DOHH2 (cell line): ENCODE results near the gene GLRX3.
A peak's percentile ranks its signal among the peaks of the same experiment; 100 is the strongest.

Experiments used
- H3F3A ChIP-seq: fragments of 200-600 bp; sonication (generic), shearing (Covaris generic); 2 replicates; pipeline ENCODE4 v1.6.0; 2016; ENCODE audit warnings: antibody characterized with exemption, mild to moderate bottlenecking; ENCODE audit not compliant: control insufficient read depth, insufficient read depth
- H3K27ac ChIP-seq: fragments of 200-600 bp; sonication (generic); 2 replicates; pipeline ENCODE4 v1.5.1; 2014; ENCODE audit warnings: low read depth, mild to moderate bottlenecking, low read length, moderate library complexity
- H3K27me3 ChIP-seq: fragments of 200-600 bp; sonication (generic); 2 replicates; pipeline ENCODE4 v1.6.1; 2014; ENCODE audit warnings: mild to moderate bottlenecking, low read length, mixed read lengths; ENCODE audit not compliant: control insufficient read depth
- H3K36me3 ChIP-seq: fragments of 200-600 bp; sonication (generic); 2 replicates; pipeline ENCODE4 v1.6.1; 2014; ENCODE audit warnings: mild to moderate bottlenecking, low read length, moderate library complexity, mixed read lengths; ENCODE audit not compliant: control insufficient read depth
- H3K4me1 ChIP-seq: fragments of 200-600 bp; sonication (generic); 2 replicates; pipeline ENCODE4 v1.6.1; 2014; ENCODE audit warnings: mild to moderate bottlenecking, low read length, mixed read lengths; ENCODE audit not compliant: control insufficient read depth
- H3K4me2 ChIP-seq: fragments of 200-600 bp; sonication (generic); 2 replicates; pipeline ENCODE4 v1.6.0; 2014; ENCODE audit warnings: mild to moderate bottlenecking, low read length, moderate library complexity
- H3K4me3 ChIP-seq: fragments of 200-600 bp; sonication (generic); 2 replicates; pipeline ENCODE4 v1.5.1; 2014; ENCODE audit warnings: mild to moderate bottlenecking, low read length, mixed read lengths
- H3K79me2 ChIP-seq: fragments of 200-600 bp; sonication (generic); 2 replicates; pipeline ENCODE4 v1.6.1; 2014; ENCODE audit warnings: mild to moderate bottlenecking, low read length, mixed read lengths; ENCODE audit not compliant: control insufficient read depth
- H3K9me2 ChIP-seq: fragments of 200-600 bp; sonication (generic); replicated peaks from 2 replicates; pipeline ENCODE4 v1.6.1; 2014; ENCODE audit warnings: mild to moderate bottlenecking, low read length, mixed read lengths; ENCODE audit not compliant: control insufficient read depth
- H3K9me3 ChIP-seq: fragments of 200-600 bp; sonication (generic); 2 replicates; pipeline ENCODE4 v1.6.1; 2014; ENCODE audit warnings: antibody characterized with exemption, low read length, mixed read lengths; ENCODE audit not compliant: control insufficient read depth, insufficient read depth
- H4K20me1 ChIP-seq: fragments of 200-600 bp; sonication (generic); 2 replicates; pipeline ENCODE4 v1.6.0; 2014; ENCODE audit warnings: low read depth, mild to moderate bottlenecking, antibody characterized with exemption, low read length, moderate library complexity; ENCODE audit not compliant: control insufficient read depth, insufficient read depth
- CTCF ChIP-seq: fragments of 200-600 bp; sonication (generic); IDR thresholded peaks from one replicate; pipeline ENCODE4 v1.5.1; 2014; ENCODE audit warnings: antibody characterized with exemption, mild to moderate bottlenecking, low read depth, low read length; ENCODE audit not compliant: poor library complexity, severe bottlenecking
- EZH2phosphoT487 ChIP-seq: fragments of 200-600 bp; sonication (generic); IDR thresholded peaks from 2 replicates; pipeline ENCODE4 v1.6.1; 2017; ENCODE audit warnings: borderline replicate concordance, mild to moderate bottlenecking, antibody characterized with exemption, low read length, moderate library complexity, mixed read lengths

Gene GLRX3

GRCh38 chr10:130137659-130138478 lies 1.7 kb downstream of the GLRX3 start:
- TF ChIP-seq EZH2phosphoT487: no peak
- no peak for TF ChIP-seq CTCF
- H3K27ac ChIP-seq: no peak overlapping the region
- no peaks in the 10 kb centered on the region for H3K9me3 ChIP-seq
- peak overlapping the region; percentile 96 for H3K4me3 ChIP-seq
- no peaks in the 10 kb centered on the region for H3K27me3 ChIP-seq
- H3K9me2 ChIP-seq: no peaks in the 10 kb centered on the region
- H3K79me2 ChIP-seq: peaks cover 67% of the 10 kb centered on the region
- peaks cover 14% of the 10 kb centered on the region for H3F3A ChIP-seq
- peak overlapping the region; percentile 92 for H3K4me2 ChIP-seq
- H3K4me1 ChIP-seq: peaks cover 64% of the 10 kb centered on the region
- peaks cover 43% of the 10 kb centered on the region for H3K36me3 ChIP-seq
- H4K20me1 ChIP-seq: peaks cover 22% of the 10 kb centered on the region

- Histone ChIP-seq H3K4me3 (peak overlapping the region; percentile 96), H3K79me2 (peaks cover 73% of the 10 kb centered on the region), H3K9me3 (no peaks in the 10 kb centered on the region), H3K36me3 (peaks cover 47% of the 10 kb centered on the region), H3K9me2 (no peaks in the 10 kb centered on the region), H3K4me1 (peaks cover 68% of the 10 kb centered on the region), H4K20me1 (peaks cover 23% of the 10 kb centered on the region), H3F3A (peaks cover 14% of the 10 kb centered on the region), H3K27me3 (no peaks in the 10 kb centered on the region), H3K27ac (no peak overlapping the region), H3K4me2 (peak overlapping the region; percentile 92)
- TF ChIP-seq EZH2phosphoT487: no peak
- no peak for TF ChIP-seq CTCF
These were observed 2.3 kb downstream of the GLRX3 start for GRCh38 chr10:130138479-130138866.

- H3K79me2 ChIP-seq: peaks cover 92% of the 10 kb centered on the region
- H3K4me2 ChIP-seq: peak overlapping the region; percentile 92
- H3F3A ChIP-seq: peaks cover 14% of the 10 kb centered on the region
- H3K27me3 ChIP-seq: no peaks in the 10 kb centered on the region
- H3K36me3 ChIP-seq: peaks cover 52% of the 10 kb centered on the region
- peak overlapping the region; percentile 90 for H3K27ac ChIP-seq
- peaks cover 73% of the 10 kb centered on the region for H3K4me1 ChIP-seq
- peaks cover 23% of the 10 kb centered on the region for H4K20me1 ChIP-seq
- no peaks in the 10 kb centered on the region for H3K9me2 ChIP-seq
- H3K9me3 ChIP-seq: no peaks in the 10 kb centered on the region
- no peak for TF ChIP-seq EZH2phosphoT487
- no peak for TF ChIP-seq CTCF
- peak overlapping the region; percentile 56 for H3K4me3 ChIP-seq
These were observed 4.2 kb downstream of the GLRX3 start for GRCh38 chr10:130140425-130140824.
